ENCODE data around the gene RARS1. TPM values are rescaled to one million over a fixed set of nuclear protein-coding genes. Genes with fewer than 3 reads are reported as not detected.

RARS1 gene
- total RNA-seq, 2 donors from 2014 or later, result 84.9 to 88.6 TPM

GRCh38 chr5:168552146-168552545 lies 65.9 kb downstream of the RARS1 start:
- DNase-seq (ENCODE audit: low spot score) (no peak), ATAC-seq (no peak)
- peaks cover 0 to 17% of the 10 kb centered on the region in 2 donors for H3K4me1 Mint-ChIP-seq (ENCODE audit: low read depth in 2 of 2)
- H3K9me3 Mint-ChIP-seq, result no peaks in the 10 kb centered on the region
- H3K27ac Mint-ChIP-seq, result no peak overlapping the region
- peaks cover 20% of the 10 kb centered on the region for H3K36me3 Mint-ChIP-seq
- H3K4me3 Mint-ChIP-seq, result no peak overlapping the region
- no peaks in the 10 kb centered on the region for H3K27me3 Mint-ChIP-seq

GRCh38 chr5:168553377-168554130 lies 67.3 kb downstream of the RARS1 start:
- H3K27me3 Mint-ChIP-seq, result no peaks in the 10 kb centered on the region
- H3K36me3 Mint-ChIP-seq, result peaks cover 14% of the 10 kb centered on the region
- H3K9me3 Mint-ChIP-seq, result no peaks in the 10 kb centered on the region
- DNase-seq (ENCODE audit: low spot score) (no peak), ATAC-seq (no peak)
- H3K4me1 Mint-ChIP-seq (ENCODE audit: low read depth in 2 of 2), result peaks cover 0 to 14% of the 10 kb centered on the region in 2 donors
- H3K4me3 Mint-ChIP-seq, result no peak overlapping the region
- no peak overlapping the region for H3K27ac Mint-ChIP-seq

- H3K36me3 Mint-ChIP-seq, result peaks cover 27% of the 10 kb centered on the region
- DNase-seq (ENCODE audit: low spot score) (no peak), ATAC-seq (no peak)
- H3K9me3 Mint-ChIP-seq, result no peaks in the 10 kb centered on the region
- peaks cover 5 to 15% of the 10 kb centered on the region in 2 donors for H3K4me1 Mint-ChIP-seq (ENCODE audit: low read depth in 2 of 2)
- no peak overlapping the region for H3K27ac Mint-ChIP-seq
- no peak overlapping the region for H3K4me3 Mint-ChIP-seq
- no peaks in the 10 kb centered on the region for H3K27me3 Mint-ChIP-seq
These were observed 71.1 kb downstream of the RARS1 start for GRCh38 chr5:168557389-168557788.

GRCh38 chr5:168562279-168562678 lies 76.0 kb downstream of the RARS1 start:
- ATAC-seq, result no peak
- Mint-ChIP-seq H3K27ac (no peak overlapping the region), H3K4me3 (no peak overlapping the region), H3K27me3 (no peaks in the 10 kb centered on the region), H3K4me1 (ENCODE audit: low read depth in 2 of 2) (peaks cover 5 to 6% of the 10 kb centered on the region in 2 donors), H3K36me3 (peaks cover 21% of the 10 kb centered on the region), H3K9me3 (no peaks in the 10 kb centered on the region)
- DNase-seq (ENCODE audit: low spot score), result no peak

GRCh38 chr5:168563959-168564358 lies 77.7 kb downstream of the RARS1 start:
- H3K4me3 Mint-ChIP-seq, result no peak overlapping the region
- ATAC-seq (no peak), DNase-seq (ENCODE audit: low spot score) (no peak)
- no peaks in the 10 kb centered on the region for H3K9me3 Mint-ChIP-seq
- no peak overlapping the region for H3K27ac Mint-ChIP-seq
- peaks cover 5 to 8% of the 10 kb centered on the region in 2 donors for H3K4me1 Mint-ChIP-seq (ENCODE audit: low read depth in 2 of 2)
- H3K27me3 Mint-ChIP-seq, result no peaks in the 10 kb centered on the region
- peaks cover 21% of the 10 kb centered on the region for H3K36me3 Mint-ChIP-seq

GRCh38 chr5:168568738-168569137 lies 82.5 kb downstream of the RARS1 start:
- ATAC-seq, result no peak
- Mint-ChIP-seq H3K9me3 (no peaks in the 10 kb centered on the region), H3K4me1 (ENCODE audit: low read depth in 2 of 2) (peaks cover 9 to 15% of the 10 kb centered on the region in 2 donors), H3K27ac (no peak overlapping the region), H3K36me3 (peaks cover 4% of the 10 kb centered on the region), H3K4me3 (no peak overlapping the region), H3K27me3 (no peaks in the 10 kb centered on the region)
- no peak for DNase-seq (ENCODE audit: low spot score)

Other genes starting within 250 kb of the RARS1 start
- not detected for gene WWC1, start 194.8 kb upstream of the RARS1 start, total RNA-seq
- gene FBLL1, start 42.8 kb downstream of the RARS1 start, total RNA-seq, result under 1 TPM; 0.24 to 0.28 TPM
- gene PANK3, start 92.9 kb downstream of the RARS1 start, total RNA-seq, result 10 to 100 TPM; 71.1 to 75.2 TPM